CD4-positive, alpha-beta T cell treated with Interleukin-21 for 1 hour (primary cell): ENCODE results near the gene TCEANC.
A peak's percentile ranks its signal among the peaks of the same experiment; 100 is the strongest.
"Not testable (repeated sequence)": the region's sequence is repeated elsewhere in the genome, so short reads cannot be mapped to it uniquely, and the experiment has no call there.

Experiments
- DNase-seq: peaks from one replicate; pipeline ENCODE4 v3.0.0-alpha.2; 2020

Gene TCEANC

DNA sequence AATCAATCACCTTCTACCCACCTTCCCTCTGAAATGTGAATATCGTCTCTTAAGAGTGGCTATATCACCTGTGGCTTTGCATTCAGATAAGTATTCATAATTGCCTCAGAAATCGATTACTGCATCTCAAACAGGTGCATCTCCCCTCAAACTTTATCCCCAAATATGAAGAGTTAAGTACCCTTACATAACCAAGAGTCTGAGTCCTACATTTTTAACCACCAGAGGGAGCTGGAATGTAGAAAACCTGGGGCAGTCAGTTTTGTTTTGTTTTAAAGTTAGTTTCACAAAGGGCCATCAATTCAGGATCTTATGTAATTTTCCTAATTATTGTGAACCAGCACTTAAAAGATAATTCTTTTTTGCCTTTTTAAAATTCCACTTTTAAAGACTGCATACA is 5.7 kb downstream of the TCEANC start:
- DNase-seq: peak; percentile 77

DNA sequence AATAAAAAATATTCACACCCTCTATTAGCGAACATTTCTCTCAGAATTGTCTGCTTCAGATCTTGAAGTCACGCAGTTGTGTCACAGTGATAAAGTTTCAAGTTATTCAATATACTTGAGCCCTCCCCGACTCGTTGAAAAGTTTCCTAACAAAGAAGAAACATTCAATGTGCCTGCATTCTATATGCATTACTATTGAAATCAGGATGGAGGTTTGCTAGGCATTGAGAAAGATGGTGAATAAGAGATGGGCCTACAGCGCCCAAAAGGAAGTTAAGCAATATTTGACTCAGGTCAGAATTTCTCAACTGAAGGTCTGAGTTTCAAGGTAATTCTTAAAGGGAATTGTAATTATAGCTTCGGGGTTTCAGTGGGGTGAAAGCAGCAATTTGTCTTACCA is 6.1 kb downstream of the TCEANC start:
- DNase-seq: no peak

DNA sequence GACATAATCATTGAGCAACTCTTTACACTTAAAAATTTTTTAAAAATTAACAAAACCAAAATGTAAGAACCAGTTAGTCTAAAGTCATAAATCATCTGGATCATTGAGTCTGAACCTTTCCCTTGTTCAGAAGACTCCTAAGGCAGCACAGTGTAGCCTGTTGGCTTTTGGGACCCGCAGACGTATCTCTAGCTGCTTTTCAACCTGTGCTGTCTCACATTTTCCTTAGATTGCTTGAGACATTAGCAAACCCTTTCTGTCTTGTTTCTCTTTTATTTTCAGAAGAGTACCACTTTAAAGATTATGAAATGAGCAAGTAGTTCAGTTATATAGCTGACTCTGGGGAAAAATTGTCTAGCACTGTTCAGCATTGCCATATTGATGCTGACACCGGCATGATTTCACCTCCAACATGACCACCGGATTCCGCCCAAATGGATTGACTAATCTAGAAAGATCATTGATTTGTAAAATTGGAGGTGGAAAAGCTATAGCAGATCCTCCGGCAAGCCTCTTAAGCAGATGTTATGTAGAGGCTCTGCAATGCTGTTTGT is 8.9 kb downstream of the TCEANC start:
- no peak for DNase-seq

DNA sequence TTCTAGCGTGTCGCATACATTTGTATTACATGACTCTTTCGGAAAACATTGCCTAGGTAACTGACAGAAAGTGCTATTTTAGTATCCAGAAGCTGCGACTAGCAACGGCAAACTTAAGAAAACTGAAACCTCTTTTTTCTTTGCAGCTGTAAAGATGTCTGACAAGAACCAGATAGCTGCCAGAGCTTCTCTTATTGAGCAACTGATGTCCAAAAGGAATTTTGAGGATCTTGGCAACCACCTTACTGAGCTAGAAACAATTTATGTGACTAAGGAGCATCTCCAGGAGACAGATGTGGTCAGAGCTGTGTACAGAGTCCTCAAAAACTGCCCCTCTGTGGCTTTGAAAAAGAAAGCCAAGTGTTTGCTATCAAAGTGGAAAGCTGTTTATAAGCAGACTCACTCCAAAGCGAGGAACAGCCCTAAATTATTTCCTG is 9.4 kb downstream of the TCEANC start:
- DNase-seq: no peak

DNA sequence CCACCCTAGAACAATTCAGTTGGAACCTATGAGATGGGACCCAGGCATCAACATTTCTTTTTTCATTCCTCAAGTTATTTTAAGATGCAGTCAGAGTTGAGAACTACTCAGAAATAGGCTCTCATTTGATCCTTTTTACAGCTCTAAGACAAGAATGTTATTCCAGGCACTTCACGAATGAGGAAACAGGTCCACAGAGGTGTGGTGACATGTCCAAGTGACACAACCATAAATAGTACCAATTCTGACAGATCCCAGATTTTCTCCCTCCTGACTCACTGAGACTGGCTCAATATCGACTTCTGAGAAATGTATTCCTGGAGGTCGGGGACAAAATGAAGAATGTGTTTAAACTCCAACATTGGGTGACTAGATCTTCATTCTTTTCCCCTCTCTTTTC is 11.1 kb downstream of the TCEANC start:
- no peak for DNase-seq

DNA sequence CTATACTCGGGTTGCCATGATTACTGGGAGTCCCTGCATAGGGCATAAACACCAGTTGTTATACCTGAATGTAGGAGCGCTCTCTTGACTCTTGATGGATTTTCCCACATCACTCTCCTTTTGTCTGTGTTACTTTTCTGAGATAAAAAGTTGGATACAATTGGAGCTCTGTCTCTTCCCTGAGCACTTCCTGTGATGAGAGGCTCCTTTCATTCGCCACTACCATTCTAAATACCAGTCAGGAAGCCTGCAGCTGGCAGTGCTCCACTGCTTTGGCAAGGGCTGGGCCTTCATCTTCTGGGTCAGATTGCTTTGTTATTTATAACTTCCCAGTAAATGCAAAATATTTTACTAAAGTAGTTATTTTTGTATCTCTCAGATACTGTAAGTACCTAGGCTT is 13.9 kb downstream of the TCEANC start:
- no peak for DNase-seq

DNA sequence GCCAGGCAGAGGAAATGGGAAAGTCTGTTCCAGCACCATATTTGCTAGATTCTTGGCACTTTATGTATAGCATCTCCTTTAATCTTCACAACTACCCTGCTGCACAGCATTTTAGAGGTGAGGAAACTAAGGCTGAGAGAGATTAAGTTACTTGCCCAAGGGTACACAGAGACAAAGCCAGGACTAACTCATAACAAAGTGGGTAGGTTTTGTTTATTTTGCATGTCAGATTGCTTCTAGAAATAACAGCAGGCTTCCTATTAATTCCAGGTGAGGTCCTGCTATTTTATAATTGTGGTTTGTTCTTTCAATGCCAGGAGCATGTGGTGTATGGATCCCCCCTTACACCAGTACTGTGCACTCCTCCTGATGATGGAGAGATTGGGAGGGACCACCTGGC is 15.0 kb downstream of the TCEANC start:
- DNase-seq: no peak

DNA sequence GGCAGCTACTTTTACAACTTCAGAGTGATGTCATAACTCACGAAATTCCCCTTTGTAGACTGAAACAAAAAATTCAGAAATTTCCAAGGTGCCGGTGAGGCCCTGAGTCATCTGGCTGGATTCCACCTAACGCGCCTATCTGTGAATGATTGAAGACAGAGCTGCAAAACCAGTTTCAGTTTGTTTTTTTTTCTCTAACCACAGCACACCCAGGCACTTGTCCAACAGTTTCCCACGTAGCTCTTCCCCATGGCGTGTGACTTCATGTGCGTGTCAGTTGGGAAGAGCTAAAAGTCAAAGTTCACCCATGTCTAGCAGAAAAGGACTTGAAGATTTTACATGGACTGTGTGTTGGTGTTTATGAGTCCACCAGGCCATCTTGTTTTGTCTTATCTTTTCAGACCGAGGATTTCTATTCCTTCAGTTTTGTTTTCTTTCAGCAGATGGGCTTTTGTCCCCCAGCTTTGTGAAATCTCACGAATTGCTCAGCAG is 16.4 kb downstream of the TCEANC start:
- peak; percentile 74 for DNase-seq

DNA sequence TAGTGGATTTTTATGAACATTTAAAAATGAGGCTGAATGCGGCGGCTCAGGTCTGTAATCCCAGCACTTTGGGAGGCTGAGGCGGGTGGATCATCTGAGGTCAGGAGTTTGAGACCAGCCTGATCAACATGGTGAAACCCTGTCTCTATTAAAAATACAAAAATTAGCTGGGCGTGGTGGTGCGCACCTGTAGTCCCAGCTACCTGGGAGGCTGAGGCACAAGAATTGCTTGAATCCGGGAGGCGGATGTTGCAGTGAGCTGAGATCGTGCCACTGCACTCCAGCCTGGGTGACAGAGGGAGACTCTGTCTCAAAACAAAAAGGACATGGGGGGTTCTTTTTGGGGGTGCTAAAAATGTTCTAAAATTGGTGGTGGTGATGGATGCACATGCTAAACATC is 16.8 kb downstream of the TCEANC start:
- not testable (repeated sequence) for DNase-seq

DNA sequence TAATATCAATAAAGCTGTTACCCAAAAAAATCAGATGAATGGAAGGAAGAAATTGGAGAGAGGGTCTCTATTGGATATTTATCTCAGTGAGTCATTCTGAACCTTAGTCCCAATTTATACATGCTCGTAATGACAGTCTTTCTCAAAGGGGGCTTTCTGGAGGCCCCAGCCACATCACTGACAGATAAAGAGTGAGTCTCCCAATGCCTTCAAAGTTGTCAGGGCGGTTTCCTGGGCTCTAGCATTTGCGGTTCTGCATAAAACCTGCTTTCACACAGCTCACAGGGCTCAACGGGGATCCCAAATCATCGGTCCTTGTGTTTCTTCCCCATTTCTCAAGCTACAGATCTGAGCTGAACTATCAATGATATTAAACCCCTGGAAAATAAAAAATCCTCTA is 17.3 kb downstream of the TCEANC start:
- no peak for DNase-seq

DNA sequence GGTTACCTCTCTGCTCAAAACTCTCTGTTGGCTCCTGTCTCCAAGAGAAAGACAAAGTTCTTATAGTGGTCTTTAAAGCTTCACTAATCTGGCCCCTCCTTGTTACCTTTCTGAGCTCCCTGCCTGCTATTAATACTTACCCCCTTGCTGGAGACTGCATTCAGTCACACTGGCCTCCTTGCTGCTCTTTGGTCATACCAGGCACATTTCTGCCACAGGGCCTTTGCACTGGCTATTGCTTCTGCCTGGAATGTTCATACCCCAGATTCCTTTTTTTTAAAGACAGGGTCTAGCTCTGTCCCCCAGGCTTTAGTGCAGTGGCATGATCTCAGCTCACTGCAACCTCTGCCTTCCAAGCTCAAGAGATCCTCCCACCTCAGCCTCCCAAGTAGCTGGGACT is 20.1 kb downstream of the TCEANC start:
- no peak for DNase-seq

DNA sequence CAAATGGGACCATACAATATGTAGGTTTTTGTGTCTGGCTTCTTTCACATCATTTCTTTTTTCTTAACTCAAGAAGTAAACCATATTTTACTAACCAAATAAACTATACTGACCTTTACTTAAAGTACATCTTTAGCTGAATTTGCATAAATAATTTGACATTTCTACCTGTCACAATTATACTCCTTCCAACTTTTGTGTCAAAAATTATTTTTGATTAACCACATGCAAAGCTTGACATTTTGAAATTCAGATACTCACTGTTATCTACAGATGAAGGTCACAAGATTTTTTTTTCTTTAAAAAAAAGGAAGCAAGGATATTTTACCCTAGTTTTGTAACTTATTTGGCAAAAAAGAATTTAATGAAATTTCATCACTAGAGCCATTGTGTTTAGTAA is 23.9 kb downstream of the TCEANC start:
- no peak for DNase-seq

DNA sequence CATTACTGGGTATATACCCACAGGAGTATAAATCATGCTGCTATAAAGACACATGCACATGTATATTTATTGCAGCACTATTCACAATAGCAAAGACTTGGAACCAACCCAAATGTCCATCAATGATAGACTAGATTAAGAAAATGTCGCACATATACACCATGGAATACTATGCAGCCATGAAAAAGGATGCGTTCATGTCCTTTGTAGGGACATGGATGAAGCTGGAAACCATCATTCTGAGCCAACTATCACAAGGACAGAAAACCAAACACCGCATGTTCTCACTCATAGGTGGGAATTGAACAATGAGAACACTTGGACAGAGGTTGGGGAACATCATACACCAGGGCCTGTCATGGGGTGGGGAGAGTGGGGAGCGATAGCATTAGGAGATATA is 26.8 kb downstream of the TCEANC start:
- not testable (repeated sequence) for DNase-seq

DNA sequence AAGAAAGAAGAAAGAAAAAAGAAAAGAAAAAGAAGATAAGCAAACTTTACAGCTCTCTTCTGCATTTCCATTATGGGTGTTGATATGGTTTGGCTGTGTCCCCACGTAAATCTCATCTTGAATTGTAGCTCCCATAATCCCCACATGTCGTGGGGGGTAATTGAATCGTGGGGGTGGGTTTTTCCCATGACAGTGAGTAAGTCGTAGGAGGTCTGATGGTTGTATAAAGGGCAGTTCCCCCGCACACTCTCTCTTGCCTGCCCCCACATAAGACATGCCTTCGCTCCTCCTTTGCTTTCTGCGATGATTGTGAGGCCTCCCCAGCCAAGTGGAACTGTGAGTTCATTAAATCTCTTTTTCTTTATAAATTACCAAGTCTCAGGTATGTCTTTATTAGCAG is 28.7 kb downstream of the TCEANC start:
- DNase-seq: no peak

DNA sequence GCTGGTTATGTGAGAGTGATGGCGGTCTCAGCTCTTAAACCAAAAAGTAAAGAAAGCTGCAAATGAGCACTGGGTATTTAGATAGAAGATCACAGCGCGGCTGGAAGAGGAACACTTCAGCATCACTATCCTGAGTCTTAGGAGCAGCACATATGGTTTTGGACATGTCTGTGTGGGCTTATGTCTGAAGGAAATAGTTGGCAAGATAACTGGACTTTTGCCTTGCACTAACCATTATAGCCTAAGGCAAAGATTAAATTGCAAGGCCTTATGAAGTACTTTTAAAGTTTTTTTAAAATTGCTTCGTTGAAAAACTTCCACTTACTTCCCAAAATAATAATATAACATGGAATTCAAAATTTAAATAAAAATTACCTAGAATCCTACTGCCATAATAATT is 31.4 kb downstream of the TCEANC start:
- no peak for DNase-seq

DNA sequence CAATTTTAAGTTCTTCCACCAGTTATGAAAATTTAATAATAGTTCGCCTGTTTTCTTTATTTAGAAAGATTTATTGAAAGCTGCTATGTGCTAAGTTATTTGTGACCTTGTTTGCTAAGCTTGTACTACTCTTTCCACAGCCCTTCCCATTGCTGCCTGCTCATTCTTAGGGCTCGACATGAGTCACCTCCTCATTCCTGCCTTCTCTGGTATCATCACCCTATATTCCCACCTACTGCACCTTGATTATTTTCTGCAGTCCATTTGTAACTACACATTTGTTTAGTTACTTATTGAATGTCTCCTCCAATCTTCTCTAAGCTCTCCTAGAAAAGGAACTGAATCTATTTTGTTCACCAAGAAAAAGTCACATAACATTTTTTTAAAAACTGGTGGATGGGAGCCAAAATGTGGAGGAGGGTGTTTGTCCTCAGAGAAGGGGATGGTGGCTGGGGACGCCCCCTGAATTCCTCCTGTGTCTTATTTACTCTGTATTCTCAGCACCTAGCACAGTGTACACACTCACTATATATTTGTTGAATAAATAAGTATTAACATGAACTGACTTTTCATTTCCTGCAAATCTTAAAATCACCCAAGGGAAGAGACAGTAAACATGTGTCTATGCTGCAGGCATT is 32.3 kb downstream of the TCEANC start:
- no peak for DNase-seq

DNA sequence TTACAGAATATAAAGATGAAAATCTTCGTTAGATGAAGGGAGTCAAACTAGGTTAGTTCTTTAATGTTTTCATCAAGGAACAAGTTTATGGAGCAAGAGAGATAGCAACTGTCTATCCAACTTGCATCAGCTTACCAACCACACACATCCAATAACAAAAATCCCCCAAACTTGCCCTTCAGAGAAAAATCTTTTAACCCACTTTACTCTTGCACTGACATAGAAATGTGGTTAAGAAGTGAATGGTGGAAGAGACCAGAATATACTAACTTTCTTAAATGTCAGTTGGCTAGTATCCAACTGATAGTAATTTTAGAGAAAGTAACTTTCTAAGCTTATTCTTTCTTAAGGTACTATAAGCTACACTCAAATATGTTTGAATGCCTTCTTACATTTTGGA is 34.3 kb downstream of the TCEANC start:
- DNase-seq: no peak

DNA sequence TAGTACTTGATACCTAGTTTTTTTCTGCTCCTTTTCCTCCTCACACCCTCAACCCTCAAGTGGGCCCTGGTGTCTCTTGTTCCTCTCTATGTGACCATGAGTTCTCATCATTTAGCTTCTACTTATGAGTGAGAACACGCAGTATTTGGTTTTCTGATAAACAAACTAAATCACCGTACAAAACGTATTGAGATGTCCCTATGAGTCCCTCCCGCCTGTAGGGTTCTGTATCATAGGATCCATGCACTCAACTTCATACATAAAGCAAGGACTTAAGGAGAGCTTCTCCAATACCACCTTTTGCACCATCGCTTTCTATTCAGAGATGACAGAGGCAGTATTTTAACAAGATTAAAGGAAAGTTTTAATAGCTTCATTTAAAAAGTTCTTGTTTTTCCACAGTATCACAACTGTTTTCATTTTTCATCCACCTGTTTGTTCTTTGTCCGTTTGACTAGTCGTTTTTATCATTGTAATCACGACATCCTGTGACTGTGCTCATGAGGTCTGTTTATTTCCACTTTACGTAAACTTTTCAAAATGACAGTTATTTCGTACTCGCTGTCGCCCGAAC is 35.5 kb downstream of the TCEANC start:
- DNase-seq: peak; percentile 27

DNA sequence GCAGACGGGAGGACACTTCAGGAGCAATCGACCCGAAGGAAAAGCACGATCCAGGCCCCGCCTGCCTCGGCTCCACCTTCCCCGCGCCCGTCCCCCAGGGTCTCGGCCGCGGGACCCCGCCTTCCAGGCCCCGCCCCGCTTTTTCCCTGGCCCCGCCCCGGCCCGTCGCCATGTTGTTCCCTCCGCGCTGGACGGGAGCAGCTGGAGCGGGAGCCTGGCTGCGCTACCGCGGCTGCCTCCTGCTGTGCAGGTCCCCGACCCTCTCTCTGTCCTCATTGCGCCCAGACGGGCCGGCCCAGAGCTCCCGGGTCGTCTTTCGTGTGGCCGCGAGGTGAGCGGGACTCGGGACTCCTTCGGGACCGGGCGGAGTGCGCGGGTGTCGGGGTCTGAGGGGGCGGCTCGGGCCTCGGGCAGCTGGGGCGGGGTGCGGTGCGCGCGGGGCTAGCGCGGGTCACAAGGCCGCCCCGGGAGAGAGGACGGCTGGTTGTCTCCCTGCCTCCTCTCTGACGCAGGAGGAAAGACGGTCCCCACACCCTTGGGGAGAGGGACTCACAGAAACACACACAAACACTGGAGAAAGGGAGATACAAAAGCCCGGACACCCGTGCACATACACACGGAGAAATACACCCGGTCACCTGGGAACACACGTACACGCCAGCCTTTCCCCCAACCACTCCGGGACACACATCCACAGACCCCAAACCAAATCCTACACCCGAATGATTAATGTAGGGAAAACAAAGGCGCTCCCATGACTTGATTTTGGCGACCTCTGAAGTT is 36.2 kb downstream of the TCEANC start, which contains the start of gene RAB9A:
Gene RAB9A (plus strand): TSS at position 171 of the 783 bp plus-strand sequence. CDS start 19,619 bp downstream, outside the sequence.
- peak; percentile 82 for DNase-seq

DNA sequence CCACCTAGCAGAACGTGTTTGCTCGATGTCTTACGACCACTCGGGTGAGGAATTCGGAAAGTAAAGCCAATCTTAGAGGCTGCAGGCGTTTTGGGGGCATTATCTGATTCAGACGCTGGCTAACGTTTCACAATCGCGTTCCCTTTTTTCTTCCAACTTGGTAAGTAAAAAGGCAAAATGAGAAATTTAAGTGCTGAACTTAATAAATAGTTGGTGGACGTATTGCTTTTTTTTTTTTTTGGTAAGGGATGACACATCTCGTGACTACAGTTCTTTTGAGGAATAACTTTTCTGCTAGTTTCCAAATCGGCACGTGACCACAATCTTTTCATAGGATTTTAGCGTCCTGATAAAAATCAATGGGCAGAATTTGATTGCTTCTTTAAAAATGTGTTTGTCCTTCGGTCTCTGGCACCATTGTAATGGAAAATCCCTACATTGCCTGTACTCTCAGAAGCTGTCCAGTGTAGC is 36.8 kb downstream of the TCEANC start:
- peak; percentile 6 for DNase-seq

DNA sequence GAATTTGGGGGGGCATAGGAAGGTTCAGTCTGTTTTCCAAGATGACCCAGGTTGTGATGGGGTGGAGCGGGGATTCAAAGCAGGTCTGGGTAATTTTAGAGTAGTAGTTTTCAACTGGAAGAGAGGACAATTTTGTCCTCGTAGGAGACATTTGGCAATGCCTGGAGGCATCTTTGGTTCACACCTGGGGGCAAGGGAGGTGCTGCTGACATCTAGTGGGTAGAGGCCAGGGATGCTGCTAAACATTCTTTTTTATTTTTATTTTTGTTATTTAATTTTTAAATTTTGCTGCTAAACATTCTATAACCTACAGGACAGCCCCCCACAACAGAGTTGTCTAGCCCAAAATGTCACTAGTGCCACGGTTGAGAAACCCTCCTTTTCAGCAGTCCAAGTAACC is 37.9 kb downstream of the TCEANC start:
- DNase-seq: peak; percentile 37

DNA sequence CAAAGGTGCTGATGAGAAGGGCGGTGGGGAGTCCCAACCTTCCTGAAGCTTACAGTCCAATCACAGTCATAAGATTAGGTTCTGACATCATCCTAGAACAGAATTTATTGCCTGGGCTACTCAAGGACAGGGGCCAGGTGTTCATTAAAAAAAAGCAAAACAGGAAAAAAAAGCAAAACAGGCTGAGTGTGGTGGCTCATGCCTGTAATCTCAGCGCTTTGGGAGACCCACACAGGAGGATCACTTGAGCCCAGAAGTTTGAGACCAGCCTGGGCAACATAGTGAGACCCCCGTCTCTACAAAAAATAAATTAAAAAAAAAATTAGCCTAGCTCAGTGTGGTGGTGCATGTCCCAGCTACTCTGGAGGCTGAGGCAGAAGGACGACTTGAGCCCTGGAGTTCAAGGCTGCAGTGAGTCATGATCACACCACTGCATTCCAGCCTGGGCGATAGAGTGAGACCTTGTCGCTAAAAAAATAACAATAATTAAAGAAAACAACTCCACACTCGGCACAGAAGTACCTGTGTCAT is 39.0 kb downstream of the TCEANC start:
- peak; percentile 19 for DNase-seq

DNA sequence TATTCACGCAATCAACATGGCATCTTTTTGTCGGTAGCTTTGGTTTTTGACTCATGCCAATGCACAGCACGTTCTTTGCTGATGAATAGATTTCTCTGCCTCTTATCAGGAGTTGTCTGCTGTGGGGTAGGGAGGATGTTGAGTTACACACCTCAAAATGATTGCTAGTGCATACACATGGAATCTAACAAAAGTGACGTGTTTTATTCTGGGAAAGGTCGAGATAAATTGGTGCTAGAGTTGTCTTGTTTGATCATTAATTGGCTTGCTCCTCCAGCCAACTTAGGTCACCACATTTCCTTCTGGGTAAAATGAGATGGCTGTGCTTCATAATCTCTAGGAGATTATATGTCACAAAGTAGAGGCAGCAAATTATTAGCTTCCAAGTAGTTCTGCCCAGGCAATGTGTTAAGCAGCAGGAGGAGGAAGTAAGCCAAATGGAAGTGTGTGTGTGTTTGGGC is 39.9 kb downstream of the TCEANC start:
- DNase-seq: no peak
